ENCODE results near the gene AUTS2. TPM values are rescaled to one million over a fixed set of nuclear protein-coding genes. Genes with fewer than 3 reads are reported as not detected.

AUTS2 gene
- total and polyA plus RNA-seq, 2 experiments from 2014 or later: 32.0 to 91.0 TPM

DNA sequence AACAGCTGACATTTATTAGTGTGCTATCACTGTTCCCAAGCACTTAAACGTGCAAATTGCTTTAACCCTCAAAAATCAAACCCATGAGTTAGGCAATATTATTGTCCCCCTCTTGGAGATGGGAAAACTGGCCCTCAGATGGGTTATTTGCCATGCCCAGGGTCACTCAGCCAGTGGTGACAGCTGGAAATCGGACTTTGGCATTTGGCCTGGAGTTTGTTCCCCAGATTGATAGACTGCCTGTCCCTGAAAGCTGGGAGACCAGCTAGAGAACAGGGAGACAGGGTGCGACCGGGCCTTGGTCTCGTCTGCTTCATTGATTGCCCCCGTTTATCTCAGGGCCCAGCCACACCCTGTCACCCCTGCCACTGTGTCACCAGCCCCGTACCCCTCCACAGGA is 1167.4 kb downstream of the AUTS2 start:
- DNase-seq (ENCODE audit: low spot score) (no peak), ATAC-seq (no peak)
- Histone ChIP-seq H3F3A (replicated peaks; ENCODE audit: low read depth) (no peaks in the 10 kb centered on the region), H3K4me3 (no peak overlapping the region), H3K4me1 (ENCODE audit: insufficient read depth) (peaks cover 10% of the 10 kb centered on the region; the same call in 1 of the 2 replicates), H4K20me1 (replicated peaks; ENCODE audit: insufficient read depth) (peaks cover 26% of the 10 kb centered on the region), H3K79me2 (replicated peaks; ENCODE audit: insufficient read depth) (peaks cover 39% of the 10 kb centered on the region), H3K36me3 (ENCODE audit: insufficient read depth) (peaks cover 23% of the 10 kb centered on the region), H3K27me3 (ENCODE audit: insufficient read depth) (no peaks in the 10 kb centered on the region), H3K27ac (ENCODE audit: low read depth) (no peak overlapping the region), H3K4me2 (no peak overlapping the region), H3K9me2 (ENCODE audit: insufficient read depth) (no peaks in the 10 kb centered on the region), H2AFZ (no peak overlapping the region)
- no peak for TF ChIP-seq ETS1 (IDR thresholded peaks at IDR 0.05)
- TF ChIP-seq NANOG (IDR thresholded peaks at IDR 0.05; ENCODE audit: borderline replicate concordance): no peak
- TF ChIP-seq ZNF114 (CRISPR knock-in tag; IDR thresholded peaks at IDR 0.05): no peak
- no peak for TF ChIP-seq POLR2AphosphoS5 (IDR thresholded peaks at IDR 0.05; ENCODE audit: low read depth)
- no peak for TF ChIP-seq CREB1 (CRISPR knock-in tag; IDR thresholded peaks at IDR 0.05; ENCODE audit: low read depth)
- Mint-ChIP-seq H3K4me1 (peaks cover 30% of the 10 kb centered on the region), H3K27me3 (ENCODE audit: insufficient read depth, low read depth, poor library complexity) (peaks cover 2% of the 10 kb centered on the region), H3K9me3 (no peaks in the 10 kb centered on the region), H3K36me3 (ENCODE audit: low read depth) (peaks cover 56% of the 10 kb centered on the region), H3K27ac (no peak overlapping the region), H3K4me3 (no peak overlapping the region)

- H3K4me1 ChIP-seq (ENCODE audit: insufficient read depth): peaks cover 10% of the 10 kb centered on the region; the same call in 1 of the 2 replicates
- ATAC-seq (no peak), DNase-seq (ENCODE audit: low spot score) (no peak)
- H2AFZ ChIP-seq: no peak overlapping the region
- H3K4me2 ChIP-seq: no peak overlapping the region
- peaks cover 2% of the 10 kb centered on the region for H3K27me3 Mint-ChIP-seq (ENCODE audit: insufficient read depth, low read depth, poor library complexity)
- peaks cover 34% of the 10 kb centered on the region for H3K79me2 ChIP-seq (replicated peaks; ENCODE audit: insufficient read depth)
- no peak overlapping the region for H3K27ac Mint-ChIP-seq
- no peak overlapping the region for H3K4me3 ChIP-seq
- peaks cover 58% of the 10 kb centered on the region for H3K36me3 Mint-ChIP-seq (ENCODE audit: low read depth)
- peaks cover 23% of the 10 kb centered on the region for H3K36me3 ChIP-seq (ENCODE audit: insufficient read depth)
- no peak overlapping the region for H3K4me3 Mint-ChIP-seq
- no peaks in the 10 kb centered on the region for H3F3A ChIP-seq (replicated peaks; ENCODE audit: low read depth)
- H4K20me1 ChIP-seq (replicated peaks; ENCODE audit: insufficient read depth): peaks cover 22% of the 10 kb centered on the region
- H3K9me3 Mint-ChIP-seq: no peaks in the 10 kb centered on the region
- no peaks in the 10 kb centered on the region for H3K9me2 ChIP-seq (ENCODE audit: insufficient read depth)
- no peak overlapping the region for H3K27ac ChIP-seq (ENCODE audit: low read depth)
- H3K4me1 Mint-ChIP-seq: peaks cover 28% of the 10 kb centered on the region
- H3K27me3 ChIP-seq (ENCODE audit: insufficient read depth): no peaks in the 10 kb centered on the region
- TF ChIP-seq JUNB (IDR thresholded peaks at IDR 0.05; ENCODE audit: unreplicated experiment) (no peak), EZH2 (IDR thresholded peaks at IDR 0.05; ENCODE audit: low read depth, unreplicated experiment) (no peak), NANOG (IDR thresholded peaks at IDR 0.05; ENCODE audit: borderline replicate concordance) (no peak), ZNF462 (CRISPR knock-in tag; IDR thresholded peaks at IDR 0.05) (no peak), CREB1 (CRISPR knock-in tag; IDR thresholded peaks at IDR 0.05; ENCODE audit: low read depth) (no peak), ZNF114 (CRISPR knock-in tag; IDR thresholded peaks at IDR 0.05) (no peak), POLR2AphosphoS5 (IDR thresholded peaks at IDR 0.05; ENCODE audit: low read depth) (no peak), CTCF (conservative IDR thresholded peaks at IDR 0.05; ENCODE audit: low read depth in 2 of 2) (no peak), ZNF331 (CRISPR knock-in tag; IDR thresholded peaks at IDR 0.05; ENCODE audit: low read depth) (no peak)
Measured at GRCh38 chr7:70766109-70766508, 1167.8 kb downstream of the AUTS2 start.

Data from GM23338 (cell line).